Measurements from ENCODE around the gene PLEKHH1.

DNA sequence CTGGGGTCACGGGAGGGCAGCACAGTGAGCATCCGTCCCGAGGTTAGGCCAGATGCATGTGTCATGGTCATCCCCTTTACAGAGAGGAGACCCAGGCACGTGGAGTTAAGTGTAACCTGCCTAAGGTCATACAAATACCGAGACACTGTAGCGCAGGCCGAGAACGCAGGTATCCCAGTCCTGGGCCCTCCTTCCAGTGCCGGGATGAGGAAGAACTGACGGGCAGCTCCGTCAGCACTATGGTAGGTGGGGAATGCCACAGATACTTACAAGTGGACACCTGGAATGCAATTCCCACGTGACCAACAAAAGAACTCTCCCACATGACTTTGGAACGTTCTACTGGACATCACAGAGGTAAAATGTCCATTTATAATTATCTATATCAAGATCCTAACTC lies 35.9 kb upstream of the PLEKHH1 start:
- TF ChIP-seq EP300 (IDR thresholded peaks at IDR 0.05; ENCODE audit: borderline replicate concordance in 1 of 2, low read depth in 2 of 2, low read length in 2 of 2): no peak
- TF ChIP-seq EZH2 (IDR thresholded peaks at IDR 0.05; ENCODE audit: low read depth, low read length, severe bottlenecking): no peak
- TF ChIP-seq MAX (IDR thresholded peaks at IDR 0.05): no peak
- TF ChIP-seq, protein P1, sequence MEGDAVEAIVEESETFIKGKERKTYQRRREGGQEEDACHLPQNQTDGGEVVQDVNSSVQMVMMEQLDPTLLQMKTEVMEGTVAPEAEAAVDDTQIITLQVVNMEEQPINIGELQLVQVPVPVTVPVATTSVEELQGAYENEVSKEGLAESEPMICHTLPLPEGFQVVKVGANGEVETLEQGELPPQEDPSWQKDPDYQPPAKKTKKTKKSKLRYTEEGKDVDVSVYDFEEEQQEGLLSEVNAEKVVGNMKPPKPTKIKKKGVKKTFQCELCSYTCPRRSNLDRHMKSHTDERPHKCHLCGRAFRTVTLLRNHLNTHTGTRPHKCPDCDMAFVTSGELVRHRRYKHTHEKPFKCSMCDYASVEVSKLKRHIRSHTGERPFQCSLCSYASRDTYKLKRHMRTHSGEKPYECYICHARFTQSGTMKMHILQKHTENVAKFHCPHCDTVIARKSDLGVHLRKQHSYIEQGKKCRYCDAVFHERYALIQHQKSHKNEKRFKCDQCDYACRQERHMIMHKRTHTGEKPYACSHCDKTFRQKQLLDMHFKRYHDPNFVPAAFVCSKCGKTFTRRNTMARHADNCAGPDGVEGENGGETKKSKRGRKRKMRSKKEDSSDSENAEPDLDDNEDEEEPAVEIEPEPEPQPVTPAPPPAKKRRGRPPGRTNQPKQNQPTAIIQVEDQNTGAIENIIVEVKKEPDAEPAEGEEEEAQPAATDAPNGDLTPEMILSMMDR (IDR thresholded peaks at IDR 0.05; ENCODE audit: control extremely low read depth in 1 of 3, insufficient read depth in 1 of 3, low read depth in 1 of 3, low read length in 3 of 3): no peak
- no peak for TF ChIP-seq GTF2F1 (IDR thresholded peaks at IDR 0.05; ENCODE audit: borderline replicate concordance, low read depth, low read length)
- no peak for TF ChIP-seq TCF12 (IDR thresholded peaks at IDR 0.05; ENCODE audit: low read depth, low read length)
- no peak for TF ChIP-seq USF2 (IDR thresholded peaks at IDR 0.05; ENCODE audit: low read length)
- no peak for TF ChIP-seq RBBP5 (IDR thresholded peaks at IDR 0.05; ENCODE audit: borderline replicate concordance, low read depth, low read length)
- TF ChIP-seq CREB1 (IDR thresholded peaks at IDR 0.05): no peak
